H1 (cell line): ENCODE measurements around the gene BRD7.

Experiments used
- CREB1 ChIP-seq: IDR thresholded peaks from 2 replicates; pipeline ENCODE4 v1.6.1; 2012; ENCODE audit warnings: inconsistent platforms
- CTCF ChIP-seq, 3 experiments: IDR thresholded peaks; 1 replicate in 2 of 3; 2 replicates in 1 of 3; pipeline versions ENCODE4 v1.5.1 to v1.6.1; 2011; ENCODE audit warnings: low read length in 3 of 3, mild to moderate bottlenecking in 3 of 3, inconsistent platforms in 2 of 3, low read depth in 1 of 3, moderate library complexity in 1 of 3; ENCODE audit not compliant: insufficient read depth in 1 of 3; ENCODE audit errors: control extremely low read depth in 1 of 3
- EGR1 ChIP-seq: IDR thresholded peaks from 2 replicates; pipeline ENCODE4 v1.6.1; 2011; ENCODE audit warnings: low read depth, low read length, borderline replicate concordance
- EZH2 ChIP-seq: fragments of 200-600 bp; sonication (generic); IDR thresholded peaks from 2 replicates; pipeline ENCODE4 v1.7.1; 2012; ENCODE audit warnings: low read depth, mild to moderate bottlenecking, moderate library complexity, low read length, inconsistent platforms; ENCODE audit not compliant: severe bottlenecking
- JUN ChIP-seq: IDR thresholded peaks from 2 replicates; pipeline ENCODE4 v1.6.1; 2011; ENCODE audit warnings: low read depth, mild to moderate bottlenecking, improper control_type of control experiment, low read length
- JUND ChIP-seq: IDR thresholded peaks from 2 replicates; pipeline ENCODE4 v1.6.1; 2011; ENCODE audit warnings: mild to moderate bottlenecking, improper control_type of control experiment, low read length
- KDM1A ChIP-seq: fragments of 200-600, 300-600 bp; sonication (generic); IDR thresholded peaks from 2 replicates; pipeline ENCODE4 v1.7.1; 2016; ENCODE audit warnings: mild to moderate bottlenecking, low read length, borderline replicate concordance
- MAX ChIP-seq: IDR thresholded peaks from 2 replicates; pipeline ENCODE4 v1.6.1; 2012; ENCODE audit warnings: inconsistent platforms
- NANOG ChIP-seq: IDR thresholded peaks from 2 replicates; pipeline ENCODE4 v1.6.1; 2011; ENCODE audit warnings: low read length, low read depth, mild to moderate bottlenecking, inconsistent platforms; ENCODE audit not compliant: insufficient read depth, poor library complexity, severe bottlenecking
- POLR2A ChIP-seq, 2 experiments: IDR thresholded peaks; 1 replicate in 1 of 2; 2 replicates in 1 of 2; pipeline ENCODE4 v1.6.1; 2011; ENCODE audit warnings: low read depth in 2 of 2, low read length in 2 of 2, mild to moderate bottlenecking in 2 of 2; ENCODE audit errors: control extremely low read depth in 1 of 2
- RAD21 ChIP-seq, 2 experiments: IDR thresholded peaks in 1 of 2; conservative IDR thresholded peaks in 1 of 2; 2 replicates each; pipeline ENCODE4 v1.6.1; 2011; ENCODE audit warnings: low read depth in 2 of 2, low read length in 2 of 2, improper control_type of control experiment in 1 of 2, inconsistent platforms in 1 of 2, mild to moderate bottlenecking in 1 of 2, moderate library complexity in 1 of 2
- RBBP5 ChIP-seq: IDR thresholded peaks from 2 replicates; pipeline ENCODE4 v1.7.1; 2012; ENCODE audit warnings: low read depth, mild to moderate bottlenecking, inconsistent platforms, low read length, moderate library complexity, borderline replicate concordance
- RNF2 ChIP-seq: fragments of 200-900, 300-1000 bp; sonication (generic); IDR thresholded peaks from 2 replicates; pipeline ENCODE4 v1.7.1; 2016; ENCODE audit warnings: borderline replicate concordance, low read depth, mild to moderate bottlenecking, antibody characterized with exemption, low read length; ENCODE audit not compliant: poor library complexity, severe bottlenecking; ENCODE audit errors: missing control alignments
- SUZ12 ChIP-seq: fragments of 200-600 bp; sonication (generic); IDR thresholded peaks from 2 replicates; pipeline ENCODE4 v1.6.1; 2012; ENCODE audit warnings: mild to moderate bottlenecking, inconsistent platforms, low read length, moderate library complexity, mixed read lengths

DNA sequence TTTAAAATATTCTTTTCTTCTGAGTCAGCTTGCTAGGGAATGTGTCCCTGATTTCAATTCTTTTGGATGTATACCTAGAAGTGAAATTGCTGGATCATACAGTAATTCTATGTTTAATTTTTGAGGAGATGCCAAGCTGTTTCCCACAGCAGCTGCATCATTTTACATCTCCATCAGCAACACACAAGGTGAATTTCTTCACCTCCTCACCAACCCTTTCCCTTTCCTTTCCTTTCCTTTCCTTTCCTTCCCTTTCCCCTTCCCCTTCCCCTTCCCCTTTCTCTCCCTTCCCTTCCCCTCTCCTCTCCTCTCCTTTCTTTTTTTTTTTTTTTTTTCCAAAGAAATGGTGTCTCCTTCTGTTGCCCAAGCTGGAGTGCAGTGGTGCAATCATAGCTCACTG is 45.4 kb upstream of the BRD7 start:
- TF ChIP-seq CTCF (IDR thresholded peaks at IDR 0.05; ENCODE audit: control extremely low read depth in 1 of 3, insufficient read depth in 1 of 3, low read depth in 1 of 3, low read length in 3 of 3) (no peak), SUZ12 (no peak), POLR2A (IDR thresholded peaks at IDR 0.05; ENCODE audit: control extremely low read depth in 1 of 2, low read depth in 2 of 2, low read length in 2 of 2) (no peak), EGR1 (no peak), EZH2 (no peak), RNF2 (no peak), MAX (no peak), JUND (no peak), CREB1 (no peak), KDM1A (no peak), JUN (no peak), NANOG (no peak), RBBP5 (no peak), RAD21 (IDR thresholded peaks at IDR 0.05 in 1 of 2, conservative IDR thresholded peaks at IDR 0.05 in 1 of 2; ENCODE audit: low read depth in 2 of 2, low read length in 2 of 2) (no peak)
